Activated T-cell treated with anti-CD3 and anti-CD28 coated beads, Interleukin-2, amount 50 U/mL, for 4 hours (primary cell): ENCODE data around the gene POLR3G. TPM values are rescaled to one million over a fixed set of nuclear protein-coding genes. Genes with fewer than 3 reads are reported as not detected.
A peak's percentile ranks its signal among the peaks of the same experiment; 100 is the strongest.

Source experiments
- ATAC-seq, 2 donors: fragments of 200-7000 bp; cut with Tn5 transposase; one replicate each; pipeline ENCODE4 v1.10.0; 2021
- DNase-seq: peaks from one replicate; pipeline ENCODE4 v3.0.0-alpha.2; 2020
- H3K27me3 Mint-ChIP-seq: one replicate; pipeline ENCODE4 v1.8.0; 2021; ENCODE audit warnings: low read depth, mixed read lengths
- H3K36me3 Mint-ChIP-seq: one replicate; pipeline ENCODE4 v1.8.0; 2022; ENCODE audit warnings: mixed read lengths; ENCODE audit not compliant: insufficient read depth
- H3K4me1 Mint-ChIP-seq: one replicate; pipeline ENCODE4 v1.8.0; 2021; ENCODE audit warnings: low read depth, mixed read lengths
- H3K4me3 Mint-ChIP-seq: one replicate; pipeline ENCODE4 v1.8.0; 2021; ENCODE audit warnings: mild to moderate bottlenecking, moderate library complexity, mixed read lengths
- H3K9me3 Mint-ChIP-seq: one replicate; pipeline ENCODE4 v1.8.0; 2021; ENCODE audit warnings: mixed read lengths
- total RNA-seq, 3 donors: library from RNA; stranded (reverse); gene quantifications; one replicate each; pipeline ENCODE4 v1.2.1, GENCODE V29; 2021

POLR3G gene
- total RNA-seq, 3 donors from 2014 or later, result 17.9 to 22.5 (median 22.3) TPM

GRCh38 chr5:90551376-90551775, 76.7 kb downstream of the POLR3G start:
- DNase-seq (no peak), ATAC-seq (no peak)
- Mint-ChIP-seq H3K36me3 (no peaks in the 10 kb centered on the region), H3K4me1 (no peaks in the 10 kb centered on the region), H3K4me3 (no peak overlapping the region), H3K27me3 (peaks cover 29% of the 10 kb centered on the region), H3K9me3 (no peaks in the 10 kb centered on the region)

- H3K9me3 Mint-ChIP-seq, result no peaks in the 10 kb centered on the region
- DNase-seq (no peak), ATAC-seq (no peak)
- no peaks in the 10 kb centered on the region for H3K36me3 Mint-ChIP-seq
- H3K4me3 Mint-ChIP-seq, result no peak overlapping the region
- peaks cover 44% of the 10 kb centered on the region for H3K27me3 Mint-ChIP-seq
- H3K4me1 Mint-ChIP-seq, result peaks cover 5% of the 10 kb centered on the region
Measured at GRCh38 chr5:90553711-90554110, 79.0 kb downstream of the POLR3G start.

GRCh38 chr5:90554358-90555006, 79.8 kb downstream of the POLR3G start:
- Mint-ChIP-seq H3K4me1 (peaks cover 8% of the 10 kb centered on the region), H3K36me3 (no peaks in the 10 kb centered on the region), H3K9me3 (no peaks in the 10 kb centered on the region), H3K27me3 (peaks cover 48% of the 10 kb centered on the region), H3K4me3 (no peak overlapping the region)
- no peak for ATAC-seq
- DNase-seq, result no peak

- no peak for DNase-seq
- peaks cover 51% of the 10 kb centered on the region for H3K27me3 Mint-ChIP-seq
- H3K4me3 Mint-ChIP-seq, result no peak overlapping the region
- H3K9me3 Mint-ChIP-seq, result no peaks in the 10 kb centered on the region
- H3K4me1 Mint-ChIP-seq, result peaks cover 8% of the 10 kb centered on the region
- ATAC-seq, result no peak
- no peaks in the 10 kb centered on the region for H3K36me3 Mint-ChIP-seq
Measured at GRCh38 chr5:90555666-90556065, 81.0 kb downstream of the POLR3G start.

GRCh38 chr5:90557391-90557790, 82.7 kb downstream of the POLR3G start:
- no peak overlapping the region for H3K4me3 Mint-ChIP-seq
- H3K9me3 Mint-ChIP-seq, result no peaks in the 10 kb centered on the region
- peaks cover 52% of the 10 kb centered on the region for H3K27me3 Mint-ChIP-seq
- ATAC-seq (no peak), DNase-seq (no peak)
- no peaks in the 10 kb centered on the region for H3K36me3 Mint-ChIP-seq
- peaks cover 8% of the 10 kb centered on the region for H3K4me1 Mint-ChIP-seq

GRCh38 chr5:90557871-90558270, 83.2 kb downstream of the POLR3G start:
- peak overlapping the region; percentile 19 for H3K4me3 Mint-ChIP-seq
- no peaks in the 10 kb centered on the region for H3K9me3 Mint-ChIP-seq
- peaks cover 50% of the 10 kb centered on the region for H3K27me3 Mint-ChIP-seq
- ATAC-seq, result no peak
- H3K36me3 Mint-ChIP-seq, result no peaks in the 10 kb centered on the region
- DNase-seq, result no peak
- peaks cover 8% of the 10 kb centered on the region for H3K4me1 Mint-ChIP-seq

- no peak for DNase-seq
- H3K9me3 Mint-ChIP-seq, result no peaks in the 10 kb centered on the region
- H3K36me3 Mint-ChIP-seq, result no peaks in the 10 kb centered on the region
- peaks cover 8% of the 10 kb centered on the region for H3K4me1 Mint-ChIP-seq
- ATAC-seq, result peak; percentile 43 to 73
- H3K27me3 Mint-ChIP-seq, result peaks cover 50% of the 10 kb centered on the region
- peak within 1 kb of the TSS; percentile 25 for H3K4me3 Mint-ChIP-seq
Measured at GRCh38 chr5:90558344-90559192, 83.9 kb downstream of the POLR3G start, which contains the start of gene ADGRV1. Gene ADGRV1, plus strand, starts transcription at chr5:90558797. Its CDS starts 99 bp downstream, at chr5:90558896.

GRCh38 chr5:90560771-90561170, 86.1 kb downstream of the POLR3G start:
- no peak for ATAC-seq
- H3K4me3 Mint-ChIP-seq, result no peak overlapping the region
- H3K4me1 Mint-ChIP-seq, result peaks cover 8% of the 10 kb centered on the region
- peaks cover 48% of the 10 kb centered on the region for H3K27me3 Mint-ChIP-seq
- H3K9me3 Mint-ChIP-seq, result no peaks in the 10 kb centered on the region
- no peak for DNase-seq
- H3K36me3 Mint-ChIP-seq, result no peaks in the 10 kb centered on the region

- no peak overlapping the region for H3K4me3 Mint-ChIP-seq
- ATAC-seq, result no peak
- H3K4me1 Mint-ChIP-seq, result peaks cover 8% of the 10 kb centered on the region
- H3K36me3 Mint-ChIP-seq, result no peaks in the 10 kb centered on the region
- DNase-seq, result no peak
- H3K9me3 Mint-ChIP-seq, result no peaks in the 10 kb centered on the region
- H3K27me3 Mint-ChIP-seq, result peaks cover 41% of the 10 kb centered on the region
Measured at GRCh38 chr5:90561766-90562165, 87.1 kb downstream of the POLR3G start.

- peaks cover 8% of the 10 kb centered on the region for H3K4me1 Mint-ChIP-seq
- H3K4me3 Mint-ChIP-seq, result no peak overlapping the region
- ATAC-seq (no peak), DNase-seq (no peak)
- H3K27me3 Mint-ChIP-seq, result peaks cover 36% of the 10 kb centered on the region
- no peaks in the 10 kb centered on the region for H3K9me3 Mint-ChIP-seq
- no peaks in the 10 kb centered on the region for H3K36me3 Mint-ChIP-seq
Measured at GRCh38 chr5:90562341-90562740, 87.7 kb downstream of the POLR3G start.

- H3K4me1 Mint-ChIP-seq, result peaks cover 5% of the 10 kb centered on the region
- H3K4me3 Mint-ChIP-seq, result no peak overlapping the region
- no peak for DNase-seq
- peaks cover 28% of the 10 kb centered on the region for H3K27me3 Mint-ChIP-seq
- H3K36me3 Mint-ChIP-seq, result no peaks in the 10 kb centered on the region
- no peak for ATAC-seq
- no peaks in the 10 kb centered on the region for H3K9me3 Mint-ChIP-seq
Measured at GRCh38 chr5:90563108-90563507, 88.4 kb downstream of the POLR3G start.

Other genes starting within 250 kb of the POLR3G start
- 10 to 100 TPM; 28.4 to 33.6 (median 32.4) TPM for gene CETN3, start 65.1 kb upstream of the POLR3G start, total RNA-seq
- gene MBLAC2, start 93 bp upstream of the POLR3G start, total RNA-seq, result 1 to 10 TPM; 3.4 to 4.6 (median 3.7) TPM
- 10 to 100 TPM; 10.2 to 11.4 (median 11.3) TPM for gene LYSMD3, start 54.7 kb downstream of the POLR3G start, total RNA-seq
- gene ADGRV1, start 83.9 kb downstream of the POLR3G start, total RNA-seq, result under 1 TPM; 0.32 to 0.54 (median 0.53) TPM